ENCODE results near the gene SDK1.

Gene SDK1

DNA sequence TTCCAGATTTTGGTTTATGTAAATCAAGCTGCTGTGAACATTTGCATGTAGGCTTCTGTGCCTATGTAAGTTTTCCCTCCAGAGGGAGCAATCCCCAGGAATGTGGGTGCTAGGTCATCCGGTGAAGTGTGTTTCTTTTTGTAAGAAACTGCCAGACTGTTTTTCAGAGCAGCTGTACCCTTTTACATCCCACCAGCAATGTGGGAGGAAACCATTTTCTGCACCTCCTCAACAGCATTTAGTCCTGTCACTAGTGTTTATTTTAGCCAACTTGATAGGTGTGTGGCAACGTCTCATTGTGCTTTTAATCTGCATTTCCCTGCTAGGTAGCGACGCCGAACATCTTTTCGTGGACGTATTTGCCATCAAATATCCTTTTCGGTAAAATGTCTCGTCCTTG is 985.3 kb downstream of the SDK1 start:
- H3K9me3 ChIP-seq (ENCODE audit: control insufficient read depth, insufficient read depth, low read depth, low read length): no peaks in the 10 kb centered on the region
- ChIA-PET POLR2A (no interaction called here), CTCF (no interaction called here)

DNA sequence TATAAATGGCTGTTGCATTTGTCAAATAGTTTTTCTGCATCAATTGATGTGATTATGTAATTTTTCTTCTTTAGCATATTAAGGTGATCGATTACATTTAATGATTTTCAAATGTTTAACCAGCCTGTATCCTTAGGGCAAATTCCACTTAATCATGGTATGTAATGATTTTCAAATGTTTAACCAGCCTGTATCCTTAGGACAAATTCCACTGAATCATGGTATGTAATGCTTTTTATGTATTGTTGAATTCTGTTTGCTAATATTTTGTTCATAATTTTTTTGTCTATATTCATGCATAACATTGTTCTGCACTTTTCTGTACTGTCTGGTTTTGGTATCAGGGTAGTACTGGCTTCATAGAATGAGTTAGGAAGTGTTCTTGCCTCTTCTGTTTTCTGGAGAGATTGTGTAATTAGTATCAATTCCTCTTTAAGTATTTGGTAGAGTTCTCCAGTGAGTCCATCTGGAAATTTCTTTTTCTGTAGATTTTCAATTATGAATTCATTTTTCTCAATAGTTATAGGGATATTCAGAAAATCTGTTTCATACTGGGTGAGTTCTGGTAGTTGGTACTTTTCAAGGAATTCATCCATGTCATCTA is 987.8 kb downstream of the SDK1 start:
- CTCF ChIA-PET: no interaction called here

More for the DNA sequence above, 985.3 kb downstream of the SDK1 start:
- Histone ChIP-seq H3K27ac (ENCODE audit: extremely low read depth, low read depth, low read length) (no peak overlapping the region), H3K4me1 (ENCODE audit: control insufficient read depth, insufficient read depth, low read length) (no peaks in the 10 kb centered on the region), H3K4me3 (ENCODE audit: low read depth, low read length) (no peak overlapping the region), H3K36me3 (ENCODE audit: control insufficient read depth in 2 of 2, insufficient read depth in 1 of 2, low read length in 2 of 2) (no peaks in the 10 kb centered on the region)
- TF ChIP-seq ZNF785 (tag by site-specific recombination; IDR thresholded peaks at IDR 0.05) (no peak), ZFHX2 (tag by site-specific recombination; conservative IDR thresholded peaks at IDR 0.05) (0 out of 2 replicates have a peak, but pooled peaks have one; percentile 18), ZNF701 (tag by site-specific recombination; IDR thresholded peaks at IDR 0.05) (no peak), ZNF416 (tag by site-specific recombination; IDR thresholded peaks at IDR 0.05) (no peak), EGR2 (tag by site-specific recombination; IDR thresholded peaks at IDR 0.05; ENCODE audit: low read depth) (peak; percentile 40; the same call in 1 of the 2 replicates)

DNA sequence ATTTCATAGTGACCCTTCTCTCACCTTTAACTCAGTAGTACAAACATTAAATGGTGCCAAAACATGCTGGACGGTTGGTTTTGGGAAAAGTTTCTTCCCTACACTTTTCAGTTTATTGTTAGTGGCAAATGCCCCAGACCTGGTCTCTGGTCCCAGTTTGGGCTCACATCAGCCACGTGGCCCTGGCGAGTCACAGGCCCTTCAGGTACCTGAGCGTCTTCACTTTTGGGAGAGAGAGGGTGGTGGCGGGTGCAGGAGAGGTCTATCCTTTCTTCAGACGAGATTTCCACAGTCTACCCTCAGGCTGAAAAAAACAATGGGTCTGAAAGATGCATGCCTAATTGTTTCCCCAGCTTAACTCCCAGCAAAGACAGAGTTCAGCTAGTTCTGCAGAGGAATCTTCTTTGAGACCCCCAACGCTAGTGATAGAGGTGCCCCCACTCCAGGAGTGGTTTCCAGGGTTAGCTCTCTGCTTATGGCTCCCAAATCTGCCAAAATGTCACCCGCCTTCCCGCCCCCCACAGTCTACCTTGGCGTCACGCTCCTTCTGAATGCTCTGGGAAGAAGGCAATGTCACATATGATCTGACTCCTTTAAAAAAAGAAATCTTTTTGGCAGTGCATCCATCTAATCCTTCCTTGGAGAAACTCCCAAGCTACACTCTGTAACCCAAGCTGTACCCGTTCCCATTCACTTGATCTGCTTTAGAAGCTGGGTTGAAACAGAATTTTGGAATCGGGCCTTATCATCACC is 996.3 kb downstream of the SDK1 start:
- Histone ChIP-seq H3K4me3 (ENCODE audit: low read depth, low read length) (no peak overlapping the region), H3K9me3 (ENCODE audit: control insufficient read depth, insufficient read depth, low read depth, low read length) (no peaks in the 10 kb centered on the region), H3K27ac (ENCODE audit: extremely low read depth, low read depth, low read length) (no peak overlapping the region), H3K36me3 (ENCODE audit: control insufficient read depth in 2 of 2, insufficient read depth in 1 of 2, low read length in 2 of 2) (no peaks in the 10 kb centered on the region), H3K4me1 (ENCODE audit: control insufficient read depth, insufficient read depth, low read length) (no peaks in the 10 kb centered on the region)
- ChIA-PET POLR2A (no interaction called here), CTCF (interaction anchor here (1.4 kb wide), 1 partner anchor 334 kb away, joined by 5 read pairs; no protein-coding TSS in a partner anchor)
- TF ChIP-seq, protein P1, sequence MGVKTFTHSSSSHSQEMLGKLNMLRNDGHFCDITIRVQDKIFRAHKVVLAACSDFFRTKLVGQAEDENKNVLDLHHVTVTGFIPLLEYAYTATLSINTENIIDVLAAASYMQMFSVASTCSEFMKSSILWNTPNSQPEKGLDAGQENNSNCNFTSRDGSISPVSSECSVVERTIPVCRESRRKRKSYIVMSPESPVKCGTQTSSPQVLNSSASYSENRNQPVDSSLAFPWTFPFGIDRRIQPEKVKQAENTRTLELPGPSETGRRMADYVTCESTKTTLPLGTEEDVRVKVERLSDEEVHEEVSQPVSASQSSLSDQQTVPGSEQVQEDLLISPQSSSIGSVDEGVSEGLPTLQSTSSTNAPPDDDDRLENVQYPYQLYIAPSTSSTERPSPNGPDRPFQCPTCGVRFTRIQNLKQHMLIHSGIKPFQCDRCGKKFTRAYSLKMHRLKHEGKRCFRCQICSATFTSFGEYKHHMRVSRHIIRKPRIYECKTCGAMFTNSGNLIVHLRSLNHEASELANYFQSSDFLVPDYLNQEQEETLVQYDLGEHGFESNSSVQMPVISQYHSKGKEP (tag by site-specific recombination; IDR thresholded peaks at IDR 0.05): no peak
- TF ChIP-seq ZNF544 (tag by site-specific recombination; IDR thresholded peaks at IDR 0.05) (no peak), ZBTB1 (tag by site-specific recombination; IDR thresholded peaks at IDR 0.05) (no peak), SETDB1 (IDR thresholded peaks at IDR 0.05; ENCODE audit: insufficient read length, low read length) (no peak), ZNF529 (tag by site-specific recombination; IDR thresholded peaks at IDR 0.05; ENCODE audit: insufficient replicate concordance) (no peak), ZNF202 (tag by site-specific recombination; IDR thresholded peaks at IDR 0.05; ENCODE audit: borderline replicate concordance) (no peak), ZNF274 (IDR thresholded peaks at IDR 0.05; ENCODE audit: low read length) (no peak), ZNF274 (tag by site-specific recombination; IDR thresholded peaks at IDR 0.05; ENCODE audit: borderline replicate concordance) (no peak), RBAK (tag by site-specific recombination; IDR thresholded peaks at IDR 0.05) (no peak), GLIS1 (tag by site-specific recombination; IDR thresholded peaks at IDR 0.05) (no peak), OSR2 (tag by site-specific recombination; IDR thresholded peaks at IDR 0.05) (no peak), ZNF747 (tag by site-specific recombination; IDR thresholded peaks at IDR 0.05) (no peak), ZNF48 (tag by site-specific recombination; IDR thresholded peaks at IDR 0.05) (no peak), ZNF302 (tag by site-specific recombination; IDR thresholded peaks at IDR 0.05; ENCODE audit: low read depth) (no peak)
- TF ChIP-seq, protein P2, sequence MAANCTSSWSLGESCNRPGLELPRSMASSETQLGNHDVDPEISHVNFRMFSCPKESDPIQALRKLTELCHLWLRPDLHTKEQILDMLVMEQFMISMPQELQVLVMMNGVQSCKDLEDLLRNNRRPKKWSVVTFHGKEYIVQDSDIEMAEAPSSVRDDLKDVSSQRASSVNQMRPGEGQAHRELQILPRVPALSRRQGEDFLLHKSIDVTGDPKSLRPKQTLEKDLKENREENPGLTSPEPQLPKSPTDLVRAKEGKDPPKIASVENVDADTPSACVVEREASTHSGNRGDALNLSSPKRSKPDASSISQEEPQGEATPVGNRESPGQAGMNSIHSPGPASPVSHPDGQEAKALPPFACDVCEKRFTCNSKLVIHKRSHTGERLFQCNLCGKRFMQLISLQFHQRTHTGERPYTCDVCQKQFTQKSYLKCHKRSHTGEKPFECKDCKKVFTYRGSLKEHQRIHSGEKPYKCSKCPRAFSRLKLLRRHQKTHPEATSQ (tag by site-specific recombination; IDR thresholded peaks at IDR 0.05): no peak

More for the DNA sequence above, 987.8 kb downstream of the SDK1 start:
- POLR2A ChIA-PET: no interaction called here
- no peaks in the 10 kb centered on the region for H3K9me3 ChIP-seq (ENCODE audit: control insufficient read depth, insufficient read depth, low read depth, low read length)
- TF ChIP-seq, protein P3, sequence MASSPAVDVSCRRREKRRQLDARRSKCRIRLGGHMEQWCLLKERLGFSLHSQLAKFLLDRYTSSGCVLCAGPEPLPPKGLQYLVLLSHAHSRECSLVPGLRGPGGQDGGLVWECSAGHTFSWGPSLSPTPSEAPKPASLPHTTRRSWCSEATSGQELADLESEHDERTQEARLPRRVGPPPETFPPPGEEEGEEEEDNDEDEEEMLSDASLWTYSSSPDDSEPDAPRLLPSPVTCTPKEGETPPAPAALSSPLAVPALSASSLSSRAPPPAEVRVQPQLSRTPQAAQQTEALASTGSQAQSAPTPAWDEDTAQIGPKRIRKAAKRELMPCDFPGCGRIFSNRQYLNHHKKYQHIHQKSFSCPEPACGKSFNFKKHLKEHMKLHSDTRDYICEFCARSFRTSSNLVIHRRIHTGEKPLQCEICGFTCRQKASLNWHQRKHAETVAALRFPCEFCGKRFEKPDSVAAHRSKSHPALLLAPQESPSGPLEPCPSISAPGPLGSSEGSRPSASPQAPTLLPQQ (tag by site-specific recombination; IDR thresholded peaks at IDR 0.05): no peak
- TF ChIP-seq ZNF266 (tag by site-specific recombination; IDR thresholded peaks at IDR 0.05; ENCODE audit: low read depth): no peak
- TF ChIP-seq ZNF768 (tag by site-specific recombination; IDR thresholded peaks at IDR 0.05): no peak
- no peak for TF ChIP-seq ZNF324 (tag by site-specific recombination; IDR thresholded peaks at IDR 0.05)
- TF ChIP-seq ZNF292 (tag by site-specific recombination; IDR thresholded peaks at IDR 0.05; ENCODE audit: borderline replicate concordance, low read depth): no peak
- TF ChIP-seq ZSCAN30 (tag by site-specific recombination; IDR thresholded peaks at IDR 0.05): no peak
- no peak for TF ChIP-seq ZNF423 (tag by site-specific recombination; IDR thresholded peaks at IDR 0.05)
- TF ChIP-seq WT1 (tag by site-specific recombination; IDR thresholded peaks at IDR 0.05): no peak
- no peak for TF ChIP-seq GLI2 (tag by site-specific recombination; IDR thresholded peaks at IDR 0.05; ENCODE audit: borderline replicate concordance, low read depth)
- no peak for TF ChIP-seq ZNF214 (tag by site-specific recombination; IDR thresholded peaks at IDR 0.05; ENCODE audit: borderline replicate concordance)
- TF ChIP-seq, protein P4, sequence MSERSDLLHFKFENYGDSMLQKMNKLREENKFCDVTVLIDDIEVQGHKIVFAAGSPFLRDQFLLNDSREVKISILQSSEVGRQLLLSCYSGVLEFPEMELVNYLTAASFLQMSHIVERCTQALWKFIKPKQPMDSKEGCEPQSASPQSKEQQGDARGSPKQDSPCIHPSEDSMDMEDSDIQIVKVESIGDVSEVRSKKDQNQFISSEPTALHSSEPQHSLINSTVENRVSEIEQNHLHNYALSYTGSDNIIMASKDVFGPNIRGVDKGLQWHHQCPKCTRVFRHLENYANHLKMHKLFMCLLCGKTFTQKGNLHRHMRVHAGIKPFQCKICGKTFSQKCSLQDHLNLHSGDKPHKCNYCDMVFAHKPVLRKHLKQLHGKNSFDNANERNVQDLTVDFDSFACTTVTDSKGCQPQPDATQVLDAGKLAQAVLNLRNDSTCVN (tag by site-specific recombination; optimal IDR thresholded peaks at IDR 0.05): no peak
- H3K4me3 ChIP-seq (ENCODE audit: low read depth, low read length): no peak overlapping the region
- H3K4me1 ChIP-seq (ENCODE audit: control insufficient read depth, insufficient read depth, low read length): no peaks in the 10 kb centered on the region
- H3K36me3 ChIP-seq (ENCODE audit: control insufficient read depth in 2 of 2, insufficient read depth in 1 of 2, low read length in 2 of 2): no peaks in the 10 kb centered on the region
- H3K27ac ChIP-seq (ENCODE audit: extremely low read depth, low read depth, low read length): no peak overlapping the region

All from HEK293 (cell line).